Lower leg skin (tissue), 4 donors: ENCODE data around the gene ARHGAP22. TPM values are rescaled to one million over a fixed set of nuclear protein-coding genes. Genes with fewer than 3 reads are reported as not detected.

Source experiments
- DNase-seq, 2 donors: peaks; one replicate each; pipeline ENCODE4 v3.0.0-alpha.2; 2019; ENCODE audit warnings: low spot score in 2 of 2
- H3K4me3 ChIP-seq: fragments of 200-600 bp; sonication (generic); 2 replicates; pipeline ENCODE4 v1.5.1; 2017; ENCODE audit warnings: mild to moderate bottlenecking, low read depth; ENCODE audit not compliant: poor library complexity, severe bottlenecking
- POLR2A ChIP-seq, 2 donors: fragments of 450-650 bp; IDR thresholded peaks; one replicate each; pipeline ENCODE4 v1.6.1; 2016 to 2017; ENCODE audit warnings: antibody characterized with exemption in 2 of 2, mild to moderate bottlenecking in 1 of 2, moderate library complexity in 1 of 2
- WGBS, 2 donors: methylation state at CpG; one replicate each; pipeline ENCODE4 v1.1.5; 2018; 5-methylcytosine and 5-hydroxymethylcytosine counted together
- intact Hi-C: fragments of 100-400 bp; cut with DNase I; formaldehyde crosslinking; loops from one replicate; pipeline ENCODE4 v1.15.0; 2023; ENCODE audit warnings: low total_unique reads
- total RNA-seq, 4 donors: library from RNA; depleted of rRNA; stranded (reverse); fragments of >200 nt; gene quantifications; one replicate each; pipeline ENCODE4 v1.1.0, GENCODE V29; 2016
- TF ChIP-seq, protein P1 (sequence below), 3 donors: fragments of 450-650 bp; IDR thresholded peaks; one replicate each; pipeline ENCODE4 v1.5.1; 2016; ENCODE audit warnings: antibody characterized with exemption in 3 of 3, mild to moderate bottlenecking in 3 of 3, moderate library complexity in 2 of 3

Gene ARHGAP22
- total RNA-seq, 4 donors from 2014 or later: 0.46 to 3.0 (median 1.4) TPM

DNA sequence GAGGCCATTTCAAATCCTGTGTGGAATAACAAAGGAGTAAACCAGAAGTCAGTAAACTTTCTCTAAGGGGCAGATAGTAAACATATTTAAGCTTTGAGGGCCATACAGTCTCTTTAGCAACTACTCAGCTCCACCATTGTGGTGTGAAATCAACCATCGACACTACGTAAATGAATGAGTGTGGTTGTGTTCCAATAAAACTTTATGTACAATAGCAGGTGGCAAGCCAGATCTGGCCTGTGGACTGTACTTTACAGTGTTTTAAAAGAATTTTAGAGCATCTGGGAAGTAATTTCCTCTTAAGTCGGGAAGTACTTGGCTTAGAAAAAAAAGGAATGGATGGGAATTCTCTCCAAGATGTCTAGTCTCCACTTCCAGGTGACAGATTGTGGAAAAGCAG, 71.3 kb downstream of the ARHGAP22 start:
- DNase-seq: no peak
- WGBS, 2 donors: 82 to 84% methylated on average over 3 of the region's 3 CpGs
- intact Hi-C loops: no loop called here
- no peak overlapping the region for H3K4me3 ChIP-seq
- TF ChIP-seq, protein P1, sequence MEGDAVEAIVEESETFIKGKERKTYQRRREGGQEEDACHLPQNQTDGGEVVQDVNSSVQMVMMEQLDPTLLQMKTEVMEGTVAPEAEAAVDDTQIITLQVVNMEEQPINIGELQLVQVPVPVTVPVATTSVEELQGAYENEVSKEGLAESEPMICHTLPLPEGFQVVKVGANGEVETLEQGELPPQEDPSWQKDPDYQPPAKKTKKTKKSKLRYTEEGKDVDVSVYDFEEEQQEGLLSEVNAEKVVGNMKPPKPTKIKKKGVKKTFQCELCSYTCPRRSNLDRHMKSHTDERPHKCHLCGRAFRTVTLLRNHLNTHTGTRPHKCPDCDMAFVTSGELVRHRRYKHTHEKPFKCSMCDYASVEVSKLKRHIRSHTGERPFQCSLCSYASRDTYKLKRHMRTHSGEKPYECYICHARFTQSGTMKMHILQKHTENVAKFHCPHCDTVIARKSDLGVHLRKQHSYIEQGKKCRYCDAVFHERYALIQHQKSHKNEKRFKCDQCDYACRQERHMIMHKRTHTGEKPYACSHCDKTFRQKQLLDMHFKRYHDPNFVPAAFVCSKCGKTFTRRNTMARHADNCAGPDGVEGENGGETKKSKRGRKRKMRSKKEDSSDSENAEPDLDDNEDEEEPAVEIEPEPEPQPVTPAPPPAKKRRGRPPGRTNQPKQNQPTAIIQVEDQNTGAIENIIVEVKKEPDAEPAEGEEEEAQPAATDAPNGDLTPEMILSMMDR (IDR thresholded peaks at IDR 0.05): no peak
- no peak for TF ChIP-seq POLR2A (IDR thresholded peaks at IDR 0.05)

GRCh38 chr10:48531486-48531885, 73.4 kb downstream of the ARHGAP22 start:
- WGBS, 2 donors: 62 to 65% methylated on average over 5 of the region's 5 CpGs
- no peak overlapping the region for H3K4me3 ChIP-seq
- intact Hi-C loops: no loop called here
- TF ChIP-seq, protein P1 (IDR thresholded peaks at IDR 0.05): no peak
- peak in 1 of 2 donors; percentile 25 for DNase-seq

GRCh38 chr10:48529331-48529730, 75.5 kb downstream of the ARHGAP22 start:
- WGBS, 2 donors: 60 to 65% methylated on average over 2 of the region's 2 CpGs
- DNase-seq: peak in 1 of 2 donors; percentile 34
- no peak for TF ChIP-seq POLR2A (IDR thresholded peaks at IDR 0.05)
- TF ChIP-seq, protein P1 (IDR thresholded peaks at IDR 0.05): no peak
- no peak overlapping the region for H3K4me3 ChIP-seq
- intact Hi-C loops: no loop called here

GRCh38 chr10:48527756-48528155, 77.1 kb downstream of the ARHGAP22 start:
- DNase-seq: peak in 1 of 2 donors; percentile 52
- WGBS, 2 donors: 90 to 100% methylated on average over 1 of the region's 1 CpG
- intact Hi-C loops: no loop called here
- H3K4me3 ChIP-seq: no peak overlapping the region
- TF ChIP-seq, protein P1 (IDR thresholded peaks at IDR 0.05): no peak
- TF ChIP-seq POLR2A (IDR thresholded peaks at IDR 0.05): no peak

DNA sequence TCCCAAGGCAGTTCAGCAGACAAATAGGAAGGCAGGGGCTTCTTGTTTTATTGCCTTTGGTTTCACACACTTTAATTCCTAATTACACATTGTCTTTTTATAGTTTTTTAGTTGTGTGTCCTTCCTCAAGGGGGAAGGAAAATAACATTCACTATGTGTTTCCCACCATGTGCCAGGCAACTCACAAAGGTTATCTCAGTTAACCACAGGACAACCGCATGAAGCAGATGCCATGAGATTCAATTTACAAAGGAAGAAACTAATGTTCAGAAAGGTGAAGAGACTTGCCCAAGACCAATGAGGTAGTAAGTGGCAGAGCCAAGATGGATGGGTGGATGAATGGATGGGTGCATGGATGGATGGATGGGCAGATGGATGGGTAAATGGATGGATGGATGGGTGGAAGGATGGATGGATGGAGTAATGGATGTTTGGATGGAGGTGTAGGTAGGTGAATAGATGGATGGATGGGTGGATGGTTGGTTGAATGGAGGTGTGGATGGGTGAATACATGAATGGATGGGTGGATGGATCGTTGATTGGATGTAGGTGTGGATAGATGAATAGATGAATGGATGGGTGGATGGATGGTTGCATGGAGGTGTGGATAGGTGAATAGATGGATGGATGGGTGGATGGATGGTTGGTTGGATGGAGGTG, 77.9 kb downstream of the ARHGAP22 start:
- intact Hi-C loops: no loop called here
- WGBS, 2 donors: 87 to 92% methylated on average over 2 of the region's 2 CpGs
- TF ChIP-seq, protein P1 (IDR thresholded peaks at IDR 0.05): peak in 1 of 3 donors; percentile 17
- no peak for TF ChIP-seq POLR2A (IDR thresholded peaks at IDR 0.05)
- H3K4me3 ChIP-seq: no peak overlapping the region
- peak in 1 of 2 donors; percentile 8 for DNase-seq
